Measurements from ENCODE around the gene RCSD1. TPM values are rescaled to one million over a fixed set of nuclear protein-coding genes. Genes with fewer than 3 reads are reported as not detected.
A peak's percentile ranks its signal among the peaks of the same experiment; 100 is the strongest.

Gene RCSD1
- total and polyA plus RNA-seq, 10 of the 15 experiments (the other 5 are each of a cell fraction or from before 2014, with no cell fraction given): 11.4 to 78.3 (median 71.6) TPM

DNA sequence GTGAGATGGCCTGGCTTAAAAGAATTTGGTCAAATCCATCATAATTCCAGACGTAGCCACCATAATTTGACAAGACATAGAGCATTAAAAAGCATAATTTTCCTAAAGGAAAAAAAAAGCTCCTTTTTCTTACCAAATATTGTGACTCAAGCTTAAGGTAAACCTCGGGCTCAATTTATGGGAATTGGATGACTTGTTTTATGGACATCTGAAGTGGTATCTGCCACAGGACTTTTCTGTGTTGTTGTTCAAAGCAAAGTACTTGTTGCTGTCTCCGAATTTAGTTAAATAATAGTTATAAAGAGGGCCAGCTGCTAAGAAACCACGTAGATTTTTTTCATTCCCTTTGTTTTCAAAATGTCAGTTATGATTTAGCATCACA lies 92.8 kb downstream of the RCSD1 start:
- Histone ChIP-seq H3K9ac (ENCODE audit: control insufficient read depth, insufficient read depth, low read length) (peak overlapping the region; percentile 69), H3K9me3 (replicated peaks; ENCODE audit: control insufficient read depth, insufficient read depth, low read length) (no peaks in the 10 kb centered on the region), H3K27ac (ENCODE audit: control insufficient read depth, insufficient read depth) (peak overlapping the region; percentile 45; the same call in 1 of the 2 replicates), H4K20me1 (ENCODE audit: control insufficient read depth, insufficient read depth) (peaks cover 4% of the 10 kb centered on the region; the same call in 1 of the 2 replicates), H3K4me1 (ENCODE audit: control insufficient read depth, insufficient read depth, low read length) (peaks cover 32% of the 10 kb centered on the region), H3K79me2 (ENCODE audit: control insufficient read depth, insufficient read depth, low read length) (peaks cover 57% of the 10 kb centered on the region), H2AFZ (ENCODE audit: control insufficient read depth, low read depth, low read length) (no peak overlapping the region; the same call in 1 of the 2 replicates), H3K4me2 (ENCODE audit: control insufficient read depth, insufficient read depth) (peak overlapping the region; percentile 85), H3K27me3 (replicated peaks in 1 of 2; ENCODE audit: control insufficient read depth in 2 of 2, insufficient read depth in 2 of 2, low read length in 1 of 2) (no peaks in the 10 kb centered on the region), H3K4me3 (peak overlapping the region; percentile 89), H3K36me3 (ENCODE audit: control insufficient read depth in 2 of 2, insufficient read depth in 2 of 2, low read length in 1 of 2) (no peaks in the 10 kb centered on the region; a peak in 1 of 4 replicates)
- FAIRE-seq (no peak), ATAC-seq (no peak), DNase-seq (ENCODE audit: low read depth, low spot score) (no peak)
- ChIA-PET RAD21 (ENCODE audit: unreplicated experiment) (interaction anchor here (1.5 to 2.8 kb wide), 4 partner anchors 30 to 359 kb away, joined by 4 to 15 read pairs (median 4); partner anchors contain the start of genes DCAF6 and MPC2), SMC1A (ENCODE audit: uncharacterized antibody, unreplicated experiment) (interaction anchor here (0.8 to 4.0 kb wide), 4 partner anchors 8 to 35 kb away, joined by 3 to 21 read pairs (median 10); no protein-coding TSS in a partner anchor), CTCF (interaction anchor here (1.9 to 2.7 kb wide), 3 partner anchors 8 to 360 kb away, joined by 7 to 11 read pairs (median 11); no protein-coding TSS in a partner anchor), POLR2A (interaction anchor here (1.5 to 2.9 kb wide), 2 partner anchors 10 to 30 kb away, joined by 5 to 11 read pairs; no protein-coding TSS in a partner anchor)
- 4% methylated on average over 4 of the region's 4 CpGs for WGBS (ENCODE audit: insufficient coverage, insufficient replicate concordance, low lambda C conversion rate, missing lambda C conversion rate)
- intact Hi-C loops (cut with micrococcal nuclease; ENCODE audit: unreplicated experiment): no loop called here
- BruUV-seq (replicated peaks): no TSS peak
- TF ChIP-seq SMC3 (IDR thresholded peaks at IDR 0.05; ENCODE audit: borderline replicate concordance, low read length) (no peak), IKZF2 (IDR thresholded peaks at IDR 0.05) (0 out of 4 replicates have a peak, but pooled peaks of 1 of the 2 experiments have one; percentile 6)
- in situ Hi-C loops (cut with MboI): no loop called here

DNA sequence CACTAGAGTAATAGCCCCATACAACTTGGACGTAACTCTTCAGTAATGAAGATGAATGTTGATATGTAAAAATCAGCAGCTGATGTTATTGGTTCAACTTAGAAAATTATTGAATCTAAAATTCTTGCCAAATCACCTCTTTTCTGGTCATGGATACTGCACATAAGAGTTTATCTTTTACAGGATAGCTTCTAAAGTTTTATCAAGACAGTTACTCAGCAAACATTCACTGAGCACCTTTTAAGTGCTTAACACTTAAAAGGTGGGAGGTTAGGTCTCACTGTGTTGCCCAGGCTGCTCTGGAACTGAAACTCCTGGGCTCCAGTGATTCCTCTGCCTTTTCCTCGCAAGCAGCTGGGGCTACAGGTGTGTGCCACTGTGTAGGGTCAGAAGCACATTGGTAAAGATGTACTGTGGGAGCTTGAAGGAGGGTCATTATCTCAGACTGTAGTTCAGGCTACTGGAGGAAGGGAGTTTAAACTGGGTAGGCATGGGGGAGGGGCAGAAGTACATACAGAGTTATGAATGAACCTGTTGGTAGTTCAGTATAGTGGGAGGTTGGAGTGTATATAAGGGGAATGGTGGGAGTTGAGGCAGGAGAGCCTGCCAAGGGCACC lies 93.8 kb downstream of the RCSD1 start:
- CTCF ChIA-PET: interaction anchor here (1.0 to 2.7 kb wide), 4 partner anchors 9 to 359 kb away, joined by 3 to 11 read pairs (median 9); no protein-coding TSS in a partner anchor
- H3K27me3 ChIP-seq (replicated peaks in 1 of 2; ENCODE audit: control insufficient read depth in 2 of 2, insufficient read depth in 2 of 2, low read length in 1 of 2): no peaks in the 10 kb centered on the region
- no peak for ATAC-seq
- H3K79me2 ChIP-seq (ENCODE audit: control insufficient read depth, insufficient read depth, low read length): peaks cover 64% of the 10 kb centered on the region
- no peaks in the 10 kb centered on the region for H3K9me3 ChIP-seq (replicated peaks; ENCODE audit: control insufficient read depth, insufficient read depth, low read length)
- no peaks in the 10 kb centered on the region; a peak in 1 of 4 replicates for H3K36me3 ChIP-seq (ENCODE audit: control insufficient read depth in 2 of 2, insufficient read depth in 2 of 2, low read length in 1 of 2)
- 38% methylated on average over 2 of the region's 2 CpGs for WGBS (ENCODE audit: insufficient coverage, insufficient replicate concordance, low lambda C conversion rate, missing lambda C conversion rate)
- no peak for DNase-seq (ENCODE audit: low read depth, low spot score)
- H2AFZ ChIP-seq (ENCODE audit: control insufficient read depth, low read depth, low read length): no peak overlapping the region
- H3K4me1 ChIP-seq (ENCODE audit: control insufficient read depth, insufficient read depth, low read length): peaks cover 27% of the 10 kb centered on the region
- TF ChIP-seq GATAD2B (conservative IDR thresholded peaks at IDR 0.05; ENCODE audit: low read depth) (no peak), HDGF (IDR thresholded peaks at IDR 0.05) (0 out of 2 replicates have a peak, but pooled peaks have one; percentile 25)
- RAD21 ChIA-PET (ENCODE audit: unreplicated experiment): interaction anchor here (1.5 to 2.8 kb wide), 4 partner anchors 29 to 359 kb away, joined by 4 to 15 read pairs (median 4); partner anchors contain the start of genes DCAF6 and MPC2
- in situ Hi-C loops (cut with MboI): no loop called here
- H3K4me2 ChIP-seq (ENCODE audit: control insufficient read depth, insufficient read depth): peak overlapping the region; percentile 91
- H3K4me3 ChIP-seq: peak overlapping the region; percentile 89
- SMC1A ChIA-PET (ENCODE audit: uncharacterized antibody, unreplicated experiment): interaction anchor here (0.7 to 4.0 kb wide), 9 partner anchors 9 to 207 kb away, joined by 3 to 21 read pairs (median 4); no protein-coding TSS in a partner anchor
- H3K27ac ChIP-seq (ENCODE audit: control insufficient read depth, insufficient read depth): peak overlapping the region; percentile 10; the same call in 1 of the 2 replicates
- FAIRE-seq: no peak
- POLR2A ChIA-PET: interaction anchor here (0.7 to 2.9 kb wide), 6 partner anchors 9 to 359 kb away, joined by 3 to 11 read pairs (median 3); no protein-coding TSS in a partner anchor
- TSS peak; percentile 41 for BruUV-seq (replicated peaks)
- peak overlapping the region; percentile 42; the same call in 1 of the 2 replicates for H3K9ac ChIP-seq (ENCODE audit: control insufficient read depth, insufficient read depth, low read length)
- intact Hi-C loops (cut with micrococcal nuclease; ENCODE audit: unreplicated experiment): no loop called here
- peaks cover 4% of the 10 kb centered on the region; the same call in 1 of the 2 replicates for H4K20me1 ChIP-seq (ENCODE audit: control insufficient read depth, insufficient read depth)

Measured in GM12878 (cell line).